Natural killer cell treated with Interleukin-12 subunit alpha and Interleukin-12 subunit beta and Interleukin-15 and Interleukin-18, amount 100 ng/mL, for 72 hours (primary cell): Measurements from ENCODE around the gene ANP32A. TPM values are rescaled to one million over a fixed set of nuclear protein-coding genes. Genes with fewer than 3 reads are reported as not detected.
A peak's percentile ranks its signal among the peaks of the same experiment; 100 is the strongest.

Source experiments
- ATAC-seq, 2 donors: fragments of 150-1000 bp; cut with Tn5 transposase in 1 of 2; sonication (Bioruptor Pico), chemical (Tn5 transposase) in 1 of 2; 2 replicates each; pipeline ENCODE4 v1.10.0; 2021
- DNase-seq: peaks from one replicate; pipeline ENCODE4 v3.0.0; 2022; ENCODE audit warnings: low spot score
- H3K27ac Mint-ChIP-seq, 2 donors: 1 replicate in 1 of 2; 2 replicates in 1 of 2; pipeline ENCODE4 v1.8.0; 2022; ENCODE audit warnings: mixed read lengths in 2 of 2, mild to moderate bottlenecking in 1 of 2, moderate library complexity in 1 of 2
- H3K27me3 Mint-ChIP-seq, 2 donors: 1 replicate in 1 of 2; 2 replicates in 1 of 2; pipeline ENCODE4 v1.8.0; 2022; ENCODE audit warnings: mixed read lengths in 2 of 2
- H3K36me3 Mint-ChIP-seq: one replicate; pipeline ENCODE4 v1.8.0; 2022; ENCODE audit warnings: mixed read lengths
- H3K4me1 Mint-ChIP-seq, 2 donors: 1 replicate in 1 of 2; 2 replicates in 1 of 2; pipeline ENCODE4 v1.8.0; 2022; ENCODE audit warnings: low read depth in 2 of 2, mixed read lengths in 2 of 2, mild to moderate bottlenecking in 1 of 2
- H3K4me3 Mint-ChIP-seq: one replicate; pipeline ENCODE4 v1.8.0; 2022; ENCODE audit warnings: mixed read lengths
- H3K9me3 Mint-ChIP-seq: 2 replicates; pipeline ENCODE4 v1.8.0; 2022; ENCODE audit warnings: mixed read lengths
- total RNA-seq, 2 donors: library from RNA; stranded (reverse); gene quantifications; one replicate each; pipeline ENCODE4 v1.2.3, GENCODE V29; 2022

Gene ANP32A
- total RNA-seq, 2 donors from 2014 or later = 208 to 278 TPM

- Mint-ChIP-seq H3K4me1 (peaks cover 83 to 84% of the 10 kb centered on the region in 2 donors), H3K9me3 (peaks cover 3% of the 10 kb centered on the region), H3K27me3 (no peaks in the 10 kb centered on the region), H3K4me3 (peak overlapping the region; percentile 91), H3K27ac (peak overlapping the region; percentile 95 to 100), H3K36me3 (peaks cover 9% of the 10 kb centered on the region)
- no peak for ATAC-seq
- DNase-seq = no peak
Measured at GRCh38 chr15:68790242-68790575, 30.5 kb downstream of the ANP32A start.

GRCh38 chr15:68789534-68790241 is 31.0 kb downstream of the ANP32A start:
- Mint-ChIP-seq H3K27me3 (no peaks in the 10 kb centered on the region), H3K9me3 (peaks cover 3% of the 10 kb centered on the region), H3K27ac (peak overlapping the region; percentile 95 to 100), H3K4me1 (peaks cover 83 to 84% of the 10 kb centered on the region in 2 donors), H3K4me3 (peak overlapping the region; percentile 91), H3K36me3 (peaks cover 9% of the 10 kb centered on the region)
- ATAC-seq (no peak), DNase-seq (no peak)

- Mint-ChIP-seq H3K27ac (peak overlapping the region; percentile 95 to 100), H3K9me3 (peaks cover 3% of the 10 kb centered on the region), H3K4me3 (peak overlapping the region; percentile 91), H3K27me3 (no peaks in the 10 kb centered on the region), H3K4me1 (peaks cover 79 to 81% of the 10 kb centered on the region in 2 donors), H3K36me3 (peaks cover 5% of the 10 kb centered on the region)
- no peak for DNase-seq
- no peak for ATAC-seq
Measured at GRCh38 chr15:68789091-68789490, 31.6 kb downstream of the ANP32A start.

GRCh38 chr15:68788264-68788624 is 32.5 kb downstream of the ANP32A start:
- Mint-ChIP-seq H3K4me1 (peaks cover 81% of the 10 kb centered on the region in 2 donors), H3K4me3 (no peak overlapping the region), H3K27ac (peak overlapping the region; percentile 95 to 100), H3K36me3 (peaks cover 5% of the 10 kb centered on the region), H3K9me3 (peaks cover 3% of the 10 kb centered on the region), H3K27me3 (no peaks in the 10 kb centered on the region)
- ATAC-seq = no peak
- DNase-seq = no peak

GRCh38 chr15:68787609-68788263 is 33.0 kb downstream of the ANP32A start:
- no peak for ATAC-seq
- no peak overlapping the region for H3K4me3 Mint-ChIP-seq
- peaks cover 9% of the 10 kb centered on the region for H3K36me3 Mint-ChIP-seq
- DNase-seq = no peak
- peaks cover 3% of the 10 kb centered on the region for H3K9me3 Mint-ChIP-seq
- peaks cover 81% of the 10 kb centered on the region in 2 donors for H3K4me1 Mint-ChIP-seq
- H3K27me3 Mint-ChIP-seq = no peaks in the 10 kb centered on the region
- H3K27ac Mint-ChIP-seq = peak overlapping the region; percentile 95 to 100

- H3K27ac Mint-ChIP-seq = peak overlapping the region; percentile 21 to 100
- no peak for DNase-seq
- peaks cover 81% of the 10 kb centered on the region in 2 donors for H3K4me1 Mint-ChIP-seq
- H3K9me3 Mint-ChIP-seq = peaks cover 3% of the 10 kb centered on the region
- H3K4me3 Mint-ChIP-seq = no peak overlapping the region
- no peaks in the 10 kb centered on the region for H3K27me3 Mint-ChIP-seq
- H3K36me3 Mint-ChIP-seq = peaks cover 12% of the 10 kb centered on the region
- no peak for ATAC-seq
Measured at GRCh38 chr15:68786753-68787152, 33.9 kb downstream of the ANP32A start.

- H3K36me3 Mint-ChIP-seq = peaks cover 7% of the 10 kb centered on the region
- no peaks in the 10 kb centered on the region for H3K9me3 Mint-ChIP-seq
- peak overlapping the region; percentile 20 for H3K4me3 Mint-ChIP-seq
- ATAC-seq (no peak), DNase-seq (no peak)
- peak overlapping the region; percentile 60 to 100 for H3K27ac Mint-ChIP-seq
- no peaks in the 10 kb centered on the region for H3K27me3 Mint-ChIP-seq
- H3K4me1 Mint-ChIP-seq = peaks cover 70 to 71% of the 10 kb centered on the region in 2 donors
Measured at GRCh38 chr15:68785541-68785940, 35.2 kb downstream of the ANP32A start.

GRCh38 chr15:68784206-68784605 is 36.5 kb downstream of the ANP32A start:
- ATAC-seq (no peak), DNase-seq (no peak)
- Mint-ChIP-seq H3K9me3 (no peaks in the 10 kb centered on the region), H3K4me1 (peaks cover 58 to 62% of the 10 kb centered on the region in 2 donors), H3K36me3 (peaks cover 7% of the 10 kb centered on the region), H3K27me3 (no peaks in the 10 kb centered on the region), H3K27ac (peak overlapping the region; percentile 60 to 100), H3K4me3 (no peak overlapping the region)

- no peaks in the 10 kb centered on the region for H3K9me3 Mint-ChIP-seq
- ATAC-seq (no peak), DNase-seq (no peak)
- peaks cover 52 to 60% of the 10 kb centered on the region in 2 donors for H3K4me1 Mint-ChIP-seq
- H3K36me3 Mint-ChIP-seq = peaks cover 7% of the 10 kb centered on the region
- H3K4me3 Mint-ChIP-seq = peak overlapping the region; percentile 81
- no peaks in the 10 kb centered on the region for H3K27me3 Mint-ChIP-seq
- H3K27ac Mint-ChIP-seq = peak overlapping the region; percentile 96 to 100
Measured at GRCh38 chr15:68783226-68784058, 37.3 kb downstream of the ANP32A start.

GRCh38 chr15:68782589-68783161 is 38.0 kb downstream of the ANP32A start:
- H3K4me1 Mint-ChIP-seq = peaks cover 51 to 56% of the 10 kb centered on the region in 2 donors
- ATAC-seq = no peak
- no peak for DNase-seq
- peak overlapping the region; percentile 96 to 100 for H3K27ac Mint-ChIP-seq
- peak overlapping the region; percentile 81 for H3K4me3 Mint-ChIP-seq
- peaks cover 7% of the 10 kb centered on the region for H3K36me3 Mint-ChIP-seq
- H3K27me3 Mint-ChIP-seq = no peaks in the 10 kb centered on the region
- no peaks in the 10 kb centered on the region for H3K9me3 Mint-ChIP-seq

- Mint-ChIP-seq H3K27ac (peak overlapping the region; percentile 96 to 100), H3K36me3 (peaks cover 7% of the 10 kb centered on the region), H3K4me3 (peak overlapping the region; percentile 81), H3K4me1 (peaks cover 53 to 60% of the 10 kb centered on the region in 2 donors), H3K9me3 (no peaks in the 10 kb centered on the region), H3K27me3 (no peaks in the 10 kb centered on the region)
- peak; percentile 89 for DNase-seq
- peak; percentile 93 to 95 for ATAC-seq
Measured at GRCh38 chr15:68781766-68782588, 38.7 kb downstream of the ANP32A start.

GRCh38 chr15:68781217-68781616 is 39.5 kb downstream of the ANP32A start:
- H3K4me1 Mint-ChIP-seq = peaks cover 52 to 60% of the 10 kb centered on the region in 2 donors

GRCh38 chr15:68778876-68779275 is 41.8 kb downstream of the ANP32A start:
- Mint-ChIP-seq H3K4me1 (peaks cover 42 to 61% of the 10 kb centered on the region in 2 donors), H3K27ac (peak overlapping the region; percentile 31 to 48), H3K9me3 (no peaks in the 10 kb centered on the region), H3K4me3 (no peak overlapping the region), H3K36me3 (peaks cover 7% of the 10 kb centered on the region), H3K27me3 (no peaks in the 10 kb centered on the region)
- ATAC-seq (no peak), DNase-seq (no peak)

More at GRCh38 chr15:68781217-68781616, 39.5 kb downstream of the ANP32A start:
- peak in 1 of 2 donors; percentile 34 for ATAC-seq
- Mint-ChIP-seq H3K36me3 (peaks cover 7% of the 10 kb centered on the region), H3K4me3 (peak overlapping the region; percentile 81), H3K27me3 (no peaks in the 10 kb centered on the region), H3K9me3 (no peaks in the 10 kb centered on the region), H3K27ac (peak overlapping the region; percentile 96 to 100)
- DNase-seq = no peak
